ENCODE results near the gene GGCX. TPM values are rescaled to one million over a fixed set of nuclear protein-coding genes. Genes with fewer than 3 reads are reported as not detected.

GGCX gene
- total and polyA plus RNA-seq, 4 donors = 15.5 to 48.3 (median 24.4) TPM

GRCh38 chr2:85505551-85506238 is 55.6 kb downstream of the GGCX start:
- Histone ChIP-seq H3K4me1 (ENCODE audit: control insufficient read depth in 1 of 2, insufficient read depth in 2 of 2, low read length in 2 of 2) (peaks cover 0 to 3% of the 10 kb centered on the region in 2 donors), H3K27me3 (ENCODE audit: control insufficient read depth in 1 of 2, insufficient read depth in 2 of 2, low read length in 1 of 2) (no peaks in the 10 kb centered on the region), H3K27ac (ENCODE audit: low read depth in 1 of 2, low read length in 2 of 2) (no peak overlapping the region), H3K9me3 (ENCODE audit: control insufficient read depth, low read length) (no peaks in the 10 kb centered on the region), H3K4me3 (ENCODE audit: low read length in 2 of 2) (no peak overlapping the region), H3K36me3 (ENCODE audit: control insufficient read depth in 1 of 2, insufficient read depth in 2 of 2, low read length in 1 of 2) (no peaks in the 10 kb centered on the region)
- 89 to 93% methylated on average over 10 of the region's 10 CpGs for WGBS, 2 donors
- intact Hi-C loops (cut with DNase I) = no loop called here
- ATAC-seq (ENCODE audit: low FRiP score) = no peak
- no peak for DNase-seq

- WGBS, 2 donors = 16 to 19% methylated on average over 3 of the region's 3 CpGs
- no peaks in the 10 kb centered on the region for H3K9me3 ChIP-seq (ENCODE audit: control insufficient read depth, low read length)
- no peak overlapping the region for H3K4me3 ChIP-seq (ENCODE audit: low read length in 2 of 2)
- peak; percentile 72 for ATAC-seq (ENCODE audit: low FRiP score)
- no peaks in the 10 kb centered on the region for H3K36me3 ChIP-seq (ENCODE audit: control insufficient read depth in 1 of 2, insufficient read depth in 2 of 2, low read length in 1 of 2)
- peaks cover 0 to 3% of the 10 kb centered on the region in 2 donors for H3K4me1 ChIP-seq (ENCODE audit: control insufficient read depth in 1 of 2, insufficient read depth in 2 of 2, low read length in 2 of 2)
- no peak overlapping the region for H3K27ac ChIP-seq (ENCODE audit: low read depth in 1 of 2, low read length in 2 of 2)
- H3K27me3 ChIP-seq (ENCODE audit: control insufficient read depth in 1 of 2, insufficient read depth in 2 of 2, low read length in 1 of 2) = no peaks in the 10 kb centered on the region
- intact Hi-C loops (cut with DNase I) = no loop called here
- peak in 1 of 2 donors; percentile 72 for DNase-seq
Measured at GRCh38 chr2:85504778-85505261, 56.5 kb downstream of the GGCX start.

- no peaks in the 10 kb centered on the region for H3K9me3 ChIP-seq (ENCODE audit: control insufficient read depth, low read length)
- intact Hi-C loops (cut with DNase I) = no loop called here
- no peaks in the 10 kb centered on the region for H3K36me3 ChIP-seq (ENCODE audit: control insufficient read depth in 1 of 2, insufficient read depth in 2 of 2, low read length in 1 of 2)
- H3K27me3 ChIP-seq (ENCODE audit: control insufficient read depth in 1 of 2, insufficient read depth in 2 of 2, low read length in 1 of 2) = no peaks in the 10 kb centered on the region
- DNase-seq = no peak
- WGBS, 2 donors = 89 to 91% methylated on average over 18 of the region's 18 CpGs
- H3K4me3 ChIP-seq (ENCODE audit: low read length in 2 of 2) = no peak overlapping the region
- no peak for ATAC-seq (ENCODE audit: low FRiP score)
- no peak overlapping the region for H3K27ac ChIP-seq (ENCODE audit: low read depth in 1 of 2, low read length in 2 of 2)
- peaks cover 0 to 3% of the 10 kb centered on the region in 2 donors for H3K4me1 ChIP-seq (ENCODE audit: control insufficient read depth in 1 of 2, insufficient read depth in 2 of 2, low read length in 2 of 2)
Measured at GRCh38 chr2:85503851-85504777, 57.2 kb downstream of the GGCX start.

GRCh38 chr2:85503168-85503850 is 58.0 kb downstream of the GGCX start:
- Histone ChIP-seq H3K36me3 (ENCODE audit: control insufficient read depth in 1 of 2, insufficient read depth in 2 of 2, low read length in 1 of 2) (no peaks in the 10 kb centered on the region), H3K4me3 (ENCODE audit: low read length in 2 of 2) (no peak overlapping the region), H3K27me3 (ENCODE audit: control insufficient read depth in 1 of 2, insufficient read depth in 2 of 2, low read length in 1 of 2) (no peaks in the 10 kb centered on the region), H3K9me3 (ENCODE audit: control insufficient read depth, low read length) (no peaks in the 10 kb centered on the region), H3K4me1 (ENCODE audit: control insufficient read depth in 1 of 2, insufficient read depth in 2 of 2, low read length in 2 of 2) (peaks cover 0 to 3% of the 10 kb centered on the region in 2 donors), H3K27ac (ENCODE audit: low read depth in 1 of 2, low read length in 2 of 2) (no peak overlapping the region)
- DNase-seq (no peak), ATAC-seq (ENCODE audit: low FRiP score) (no peak)
- intact Hi-C loops (cut with DNase I) = no loop called here
- WGBS, 2 donors = 89 to 90% methylated on average over 17 of the region's 17 CpGs

GRCh38 chr2:85502720-85503119 is 58.6 kb downstream of the GGCX start:
- Histone ChIP-seq H3K36me3 (ENCODE audit: control insufficient read depth in 1 of 2, insufficient read depth in 2 of 2, low read length in 1 of 2) (no peaks in the 10 kb centered on the region), H3K9me3 (ENCODE audit: control insufficient read depth, low read length) (no peaks in the 10 kb centered on the region), H3K4me3 (ENCODE audit: low read length in 2 of 2) (no peak overlapping the region), H3K27ac (ENCODE audit: low read depth in 1 of 2, low read length in 2 of 2) (no peak overlapping the region), H3K27me3 (ENCODE audit: control insufficient read depth in 1 of 2, insufficient read depth in 2 of 2, low read length in 1 of 2) (no peaks in the 10 kb centered on the region), H3K4me1 (ENCODE audit: control insufficient read depth in 1 of 2, insufficient read depth in 2 of 2, low read length in 2 of 2) (peaks cover 0 to 3% of the 10 kb centered on the region in 2 donors)
- WGBS, 2 donors = 81 to 83% methylated on average over 3 of the region's 3 CpGs
- no peak for DNase-seq
- ATAC-seq (ENCODE audit: low FRiP score) = no peak
- intact Hi-C loops (cut with DNase I) = no loop called here

GRCh38 chr2:85501248-85501647 is 60.0 kb downstream of the GGCX start:
- Histone ChIP-seq H3K36me3 (ENCODE audit: control insufficient read depth in 1 of 2, insufficient read depth in 2 of 2, low read length in 1 of 2) (no peaks in the 10 kb centered on the region), H3K9me3 (ENCODE audit: control insufficient read depth, low read length) (no peaks in the 10 kb centered on the region), H3K4me3 (ENCODE audit: low read length in 2 of 2) (no peak overlapping the region), H3K4me1 (ENCODE audit: control insufficient read depth in 1 of 2, insufficient read depth in 2 of 2, low read length in 2 of 2) (peaks cover 0 to 3% of the 10 kb centered on the region in 2 donors), H3K27me3 (ENCODE audit: control insufficient read depth in 1 of 2, insufficient read depth in 2 of 2, low read length in 1 of 2) (no peaks in the 10 kb centered on the region), H3K27ac (ENCODE audit: low read depth in 1 of 2, low read length in 2 of 2) (no peak overlapping the region)
- intact Hi-C loops (cut with DNase I) = no loop called here
- DNase-seq (no peak), ATAC-seq (ENCODE audit: low FRiP score) (no peak)
- 86% methylated on average over 3 of the region's 3 CpGs for WGBS, 2 donors

GRCh38 chr2:85497944-85498630 is 63.2 kb downstream of the GGCX start:
- intact Hi-C loops (cut with DNase I) = loop anchor here in 1 of 2 donors (10.0 kb wide), 1 partner anchor 63 kb away; no protein-coding TSS in a partner anchor
- Histone ChIP-seq H3K4me3 (ENCODE audit: low read length in 2 of 2) (no peak overlapping the region), H3K27me3 (ENCODE audit: control insufficient read depth in 1 of 2, insufficient read depth in 2 of 2, low read length in 1 of 2) (no peaks in the 10 kb centered on the region), H3K9me3 (ENCODE audit: control insufficient read depth, low read length) (no peaks in the 10 kb centered on the region), H3K27ac (ENCODE audit: low read depth in 1 of 2, low read length in 2 of 2) (no peak overlapping the region), H3K4me1 (ENCODE audit: control insufficient read depth in 1 of 2, insufficient read depth in 2 of 2, low read length in 2 of 2) (no peaks in the 10 kb centered on the region), H3K36me3 (ENCODE audit: control insufficient read depth in 1 of 2, insufficient read depth in 2 of 2, low read length in 1 of 2) (no peaks in the 10 kb centered on the region)
- 81 to 90% methylated on average over 4 of the region's 4 CpGs for WGBS, 2 donors
- ATAC-seq (ENCODE audit: low FRiP score) = no peak
- no peak for DNase-seq

GRCh38 chr2:85496436-85496835 is 64.9 kb downstream of the GGCX start:
- 98 to 99% methylated on average over 1 of the region's 1 CpG for WGBS, 2 donors
- no peak for DNase-seq
- ATAC-seq (ENCODE audit: low FRiP score) = no peak
- Histone ChIP-seq H3K27me3 (ENCODE audit: control insufficient read depth in 1 of 2, insufficient read depth in 2 of 2, low read length in 1 of 2) (no peaks in the 10 kb centered on the region), H3K9me3 (ENCODE audit: control insufficient read depth, low read length) (no peaks in the 10 kb centered on the region), H3K4me1 (ENCODE audit: control insufficient read depth in 1 of 2, insufficient read depth in 2 of 2, low read length in 2 of 2) (no peaks in the 10 kb centered on the region), H3K27ac (ENCODE audit: low read depth in 1 of 2, low read length in 2 of 2) (no peak overlapping the region), H3K4me3 (ENCODE audit: low read length in 2 of 2) (no peak overlapping the region), H3K36me3 (ENCODE audit: control insufficient read depth in 1 of 2, insufficient read depth in 2 of 2, low read length in 1 of 2) (no peaks in the 10 kb centered on the region)
- intact Hi-C loops (cut with DNase I) = loop anchor here in 1 of 2 donors (10.0 kb wide), 1 partner anchor 62 kb away; no protein-coding TSS in a partner anchor

Measured in aorta (tissue), 5 donors.